NB4 (cell line): ENCODE measurements around the gene MYO6.
"Not testable (repeated sequence)": the region's sequence is repeated elsewhere in the genome, so short reads cannot be mapped to it uniquely, and the experiment has no call there.

Experiments used
- DNase-seq: peaks from one replicate; pipeline ENCODE4 v3.0.0; 2010; ENCODE audit warnings: low read depth
- H3K4me3 ChIP-seq: one replicate; pipeline ENCODE4 v1.5.1; 2011; ENCODE audit warnings: mild to moderate bottlenecking, low read depth, low read length, moderate library complexity
- CTCF ChIP-seq: IDR thresholded peaks from one replicate; pipeline ENCODE4 v1.5.1; 2012; ENCODE audit warnings: low read depth, low read length
- MYC ChIP-seq: IDR thresholded peaks from 2 replicates; pipeline ENCODE4 v1.6.1; 2011; ENCODE audit warnings: low read depth, low read length
- POLR2A ChIP-seq: IDR thresholded peaks from 2 replicates; pipeline ENCODE4 v1.6.1; 2011; ENCODE audit warnings: mild to moderate bottlenecking; ENCODE audit not compliant: insufficient read length; ENCODE audit errors: extremely low read depth
- TF ChIP-seq, protein P1 (sequence below): IDR thresholded peaks from 2 replicates; pipeline ENCODE4 v1.6.1; 2011; ENCODE audit warnings: low read depth, low read length

The MYO6 gene

DNA sequence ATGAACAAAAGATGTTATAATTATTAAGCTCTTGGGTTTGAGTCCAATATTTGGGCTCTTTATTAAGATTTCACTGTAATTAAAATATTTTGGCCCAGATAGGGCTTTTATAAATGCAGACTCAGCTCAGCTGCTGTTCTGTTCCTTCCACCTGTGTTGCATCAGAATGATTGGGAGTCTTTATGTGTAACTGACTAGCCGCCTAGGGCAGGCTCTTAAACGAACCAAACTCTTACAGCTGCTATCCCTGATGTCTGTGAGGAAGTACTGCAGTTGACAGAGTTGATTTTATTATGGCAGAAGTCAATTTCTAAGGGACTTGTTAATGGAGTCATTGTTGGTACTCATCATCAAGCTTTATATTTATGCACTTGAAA is 144.7 kb downstream of the MYO6 start:
- peak; percentile 7 for DNase-seq
- no peak overlapping the region for H3K4me3 ChIP-seq
- TF ChIP-seq CTCF, result no peak
- TF ChIP-seq, protein P1, sequence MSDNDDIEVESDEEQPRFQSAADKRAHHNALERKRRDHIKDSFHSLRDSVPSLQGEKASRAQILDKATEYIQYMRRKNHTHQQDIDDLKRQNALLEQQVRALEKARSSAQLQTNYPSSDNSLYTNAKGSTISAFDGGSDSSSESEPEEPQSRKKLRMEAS, result no peak

DNA sequence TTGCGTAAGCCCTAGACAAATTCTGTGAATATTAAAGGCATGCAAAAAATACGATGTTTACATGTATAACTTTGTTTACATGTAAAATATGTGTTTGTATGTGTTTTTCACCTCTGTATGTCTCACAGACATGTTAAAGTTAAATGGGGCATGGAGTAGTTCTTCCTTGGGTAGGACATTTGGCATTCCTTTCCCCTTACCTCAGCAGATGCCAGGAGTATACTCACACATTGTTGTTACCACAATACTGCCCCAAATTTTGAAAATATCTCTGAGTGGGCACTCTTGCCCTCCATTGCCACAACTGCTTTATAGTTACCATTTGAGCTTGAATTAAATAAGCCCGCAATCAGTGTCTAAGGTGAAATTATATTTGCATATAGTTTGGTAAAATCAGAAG is 147.5 kb downstream of the MYO6 start:
- H3K4me3 ChIP-seq, result no peak overlapping the region
- no peak for DNase-seq
- TF ChIP-seq, protein P1, result no peak
- TF ChIP-seq CTCF (no peak), POLR2A (no peak), MYC (no peak)

DNA sequence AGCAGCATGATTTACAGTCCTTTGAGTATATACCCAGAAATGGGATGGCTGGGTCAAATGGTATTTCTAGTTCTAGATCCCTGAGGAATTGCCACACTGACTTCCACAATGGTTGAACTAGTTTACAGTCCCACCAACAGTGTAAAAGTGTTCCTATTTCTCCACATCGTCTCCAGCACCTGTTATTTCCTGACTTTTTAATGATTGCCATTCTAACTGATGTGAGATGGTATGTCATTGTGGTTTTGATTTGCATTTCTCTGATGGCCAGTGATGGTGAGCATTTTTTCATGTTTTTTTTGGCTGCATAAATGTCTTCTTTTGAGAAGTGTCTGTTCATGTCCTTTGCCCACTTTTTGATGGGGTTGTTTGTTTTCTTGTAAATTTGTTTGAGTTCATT is 151.2 kb downstream of the MYO6 start:
- H3K4me3 ChIP-seq, DNase-seq: not testable (repeated sequence)

DNA sequence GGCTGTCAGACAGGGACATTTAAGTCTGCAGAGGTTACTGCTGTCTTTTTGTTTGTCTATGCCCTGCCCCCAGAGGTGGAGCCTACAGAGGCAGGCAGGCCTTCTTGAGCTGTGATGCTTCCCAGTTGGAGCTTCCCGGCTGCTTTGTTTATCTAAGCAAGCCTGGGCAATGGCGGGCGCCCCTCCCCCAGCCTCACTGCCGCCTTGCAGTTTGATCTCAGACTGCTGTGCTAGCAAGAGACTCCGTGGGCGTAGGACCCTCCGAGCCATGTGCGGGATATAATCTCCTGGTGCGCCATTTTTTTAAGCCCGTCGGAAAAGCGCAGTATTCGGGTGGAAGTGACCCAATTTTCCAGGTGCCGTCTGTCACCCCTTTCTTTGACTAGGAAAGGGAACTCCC is 156.1 kb downstream of the MYO6 start:
- H3K4me3 ChIP-seq, DNase-seq: not testable (repeated sequence)

DNA sequence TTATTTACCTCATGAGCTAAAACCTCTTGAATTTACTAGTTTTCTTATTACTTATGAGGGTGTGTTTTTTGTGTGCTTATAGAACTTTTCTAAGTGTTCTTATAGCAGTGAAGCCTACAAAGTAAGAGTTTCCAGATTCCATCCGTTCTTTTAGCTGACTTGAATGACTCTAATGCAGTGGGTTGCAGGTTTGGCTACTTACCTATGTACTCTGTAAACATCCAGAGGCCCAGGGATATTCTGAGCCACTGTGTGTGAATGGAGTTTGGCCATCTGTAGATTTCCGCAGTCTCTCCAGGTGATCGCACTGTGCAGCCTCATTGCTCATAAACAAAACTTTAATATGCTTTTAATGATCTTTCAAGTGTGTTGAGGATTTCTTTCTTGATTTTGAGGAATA is 157.8 kb downstream of the MYO6 start:
- TF ChIP-seq CTCF (no peak), MYC (no peak), POLR2A (no peak)
- TF ChIP-seq, protein P1, result no peak
- H3K4me3 ChIP-seq, result no peak overlapping the region

DNA sequence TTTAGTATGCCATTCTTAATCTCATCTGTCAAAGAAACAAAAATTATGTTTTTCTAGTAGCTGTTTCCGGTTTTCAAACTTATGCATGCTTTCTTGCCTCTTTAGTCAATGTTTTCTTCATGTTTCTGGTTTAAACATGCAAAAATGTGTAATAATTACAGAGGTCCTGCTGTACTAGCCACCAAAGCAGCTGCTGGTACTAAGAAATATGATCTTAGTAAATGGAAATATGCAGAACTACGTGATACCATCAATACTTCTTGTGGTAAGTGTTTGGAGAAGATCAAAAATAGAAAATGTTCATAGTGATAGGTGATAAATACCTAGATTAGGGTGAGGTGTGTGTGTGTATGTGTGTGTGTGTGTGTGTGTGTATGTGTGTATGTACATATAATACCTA is 158.4 kb downstream of the MYO6 start:
- DNase-seq, result no peak
- H3K4me3 ChIP-seq, result no peak overlapping the region
- no peak for TF ChIP-seq MYC
- TF ChIP-seq, protein P1, result no peak
- no peak for TF ChIP-seq POLR2A
- no peak for TF ChIP-seq CTCF

More for the DNA sequence above, 157.8 kb downstream of the MYO6 start:
- no peak for DNase-seq

DNA sequence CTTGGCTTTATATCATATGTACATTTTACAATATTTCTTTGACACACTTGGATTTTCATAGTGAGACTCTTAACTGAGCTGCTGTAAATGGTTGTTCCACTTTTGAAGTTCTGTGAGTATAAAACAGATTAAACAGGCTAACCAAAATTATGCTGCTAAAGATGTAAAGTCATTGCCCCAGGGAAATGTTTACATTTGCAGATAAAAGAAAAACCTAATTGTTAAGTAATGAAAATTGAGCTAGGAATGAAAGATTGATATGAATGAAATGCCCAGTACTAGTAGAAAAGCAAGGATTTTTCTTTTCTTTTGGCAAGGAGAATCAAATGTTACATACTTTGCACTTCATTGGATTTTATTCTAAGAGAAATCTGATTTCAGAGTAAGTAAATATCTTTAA is 164.0 kb downstream of the MYO6 start:
- TF ChIP-seq MYC, result no peak
- no peak for TF ChIP-seq CTCF
- TF ChIP-seq POLR2A, result no peak
- TF ChIP-seq, protein P1, result no peak
- H3K4me3 ChIP-seq, result no peak overlapping the region
- DNase-seq, result no peak
